Measurements from ENCODE around the gene TMOD2.

Gene TMOD2

GRCh38 chr15:51736069-51736468 lies 15.3 kb upstream of the TMOD2 start:
- DNase-seq, result no peak

GRCh38 chr15:51736751-51737521 lies 14.5 kb upstream of the TMOD2 start:
- peak; percentile 67 for DNase-seq

GRCh38 chr15:51737522-51738305 lies 13.7 kb upstream of the TMOD2 start, which contains the start of gene LYSMD2:
TSS of gene LYSMD2 (minus strand) at chr15:51737655. CDS start at chr15:51737622, 33 bp downstream.
- peak; percentile 63 for DNase-seq

GRCh38 chr15:51738553-51738952 lies 12.8 kb upstream of the TMOD2 start:
- no peak for DNase-seq

- no peak for DNase-seq
These were observed 12.2 kb upstream of the TMOD2 start for GRCh38 chr15:51739061-51739712.

GRCh38 chr15:51749307-51749706 lies 2.1 kb upstream of the TMOD2 start:
- DNase-seq, result no peak

GRCh38 chr15:51750186-51750585 lies 1.2 kb upstream of the TMOD2 start:
- DNase-seq, result no peak

- DNase-seq, result peak; percentile 18
These were observed 593 bp downstream of the TMOD2 start for GRCh38 chr15:51751697-51752683.

GRCh38 chr15:51752888-51753287 lies 1.5 kb downstream of the TMOD2 start:
- no peak for DNase-seq

- DNase-seq, result no peak
These were observed 2.9 kb downstream of the TMOD2 start for GRCh38 chr15:51754267-51754666.

GRCh38 chr15:51755790-51756189 lies 4.4 kb downstream of the TMOD2 start:
- no peak for DNase-seq

- DNase-seq, result no peak
These were observed 5.1 kb downstream of the TMOD2 start for GRCh38 chr15:51756482-51756881.

- DNase-seq, result no peak
These were observed 6.1 kb downstream of the TMOD2 start for GRCh38 chr15:51757450-51757849.

GRCh38 chr15:51758645-51759044 lies 7.2 kb downstream of the TMOD2 start:
- DNase-seq, result peak; percentile 71

GRCh38 chr15:51759557-51760070 lies 8.2 kb downstream of the TMOD2 start:
- peak; percentile 32 for DNase-seq

- no peak for DNase-seq
These were observed 9.4 kb downstream of the TMOD2 start for GRCh38 chr15:51760805-51761204.

GRCh38 chr15:51765751-51766150 lies 14.4 kb downstream of the TMOD2 start:
- DNase-seq, result no peak

GRCh38 chr15:51766341-51766740 lies 14.9 kb downstream of the TMOD2 start:
- no peak for DNase-seq

GRCh38 chr15:51768018-51768417 lies 16.6 kb downstream of the TMOD2 start:
- no peak for DNase-seq

GRCh38 chr15:51770902-51771301 lies 19.5 kb downstream of the TMOD2 start:
- no peak for DNase-seq

- no peak for DNase-seq
These were observed 20.4 kb downstream of the TMOD2 start for GRCh38 chr15:51771773-51772172.

- DNase-seq, result no peak
These were observed 23.5 kb downstream of the TMOD2 start for GRCh38 chr15:51774916-51775315.

All from NCI-H2171 (cell line).